Fibroblast of skin of back (primary cell): ENCODE results near the gene PDGFD.
"Not testable (repeated sequence)": the region's sequence is repeated elsewhere in the genome, so short reads cannot be mapped to it uniquely, and the experiment has no call there.

Experiments
- DNase-seq: peaks from one replicate; pipeline ENCODE4 v3.0.0-alpha.2; 2013

PDGFD gene

DNA sequence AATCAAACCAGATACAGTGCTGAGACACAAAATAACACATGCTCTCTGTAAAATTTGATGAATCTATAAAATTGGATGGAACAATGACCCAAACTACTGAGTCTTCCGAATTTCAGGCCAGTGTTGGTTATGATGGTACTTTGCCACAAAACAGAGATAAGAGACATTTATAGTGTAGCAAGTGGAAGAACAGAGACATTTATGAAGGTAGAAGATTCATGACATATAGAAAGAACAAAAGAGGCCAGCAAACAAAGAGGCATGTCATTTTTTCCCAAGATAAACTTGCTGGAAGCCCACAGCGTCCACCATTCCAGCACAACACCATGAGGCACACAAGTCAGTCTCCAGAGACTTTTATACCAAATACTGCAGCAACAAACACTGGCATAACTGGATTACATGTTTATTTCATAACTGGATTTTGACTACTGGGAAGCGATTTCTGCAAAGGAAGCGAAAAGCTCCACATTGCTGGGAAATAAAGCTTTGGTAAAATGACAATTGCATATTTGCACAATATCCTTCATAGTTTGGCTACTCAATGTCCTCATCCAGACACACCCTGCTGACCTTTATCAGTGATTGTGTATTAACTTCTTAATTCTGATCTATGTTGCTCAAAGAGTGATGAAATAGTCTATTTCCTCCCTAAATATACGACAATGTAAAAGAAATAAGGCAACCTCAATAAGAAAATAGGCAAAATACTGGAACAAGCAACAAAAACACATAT is 110.0 kb downstream of the PDGFD start:
- no peak for DNase-seq

DNA sequence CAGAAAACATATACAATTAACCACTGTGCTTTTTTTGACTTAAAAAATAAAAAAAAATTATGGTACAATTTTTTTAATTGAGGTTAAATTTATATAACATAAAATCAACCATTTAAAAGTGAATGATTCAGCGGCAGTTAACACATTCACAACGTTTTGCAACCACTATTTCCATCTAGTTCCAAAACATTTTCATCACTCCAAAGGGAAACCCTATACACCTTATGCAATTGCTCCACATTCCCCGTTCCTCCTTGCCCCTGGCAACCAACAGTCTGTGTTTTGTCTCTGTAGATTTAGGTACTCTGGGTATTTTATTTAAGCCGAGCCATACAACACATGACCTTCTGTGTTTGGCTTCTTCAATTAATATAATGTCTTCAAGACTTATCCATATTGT is 112.2 kb downstream of the PDGFD start:
- DNase-seq: no peak

DNA sequence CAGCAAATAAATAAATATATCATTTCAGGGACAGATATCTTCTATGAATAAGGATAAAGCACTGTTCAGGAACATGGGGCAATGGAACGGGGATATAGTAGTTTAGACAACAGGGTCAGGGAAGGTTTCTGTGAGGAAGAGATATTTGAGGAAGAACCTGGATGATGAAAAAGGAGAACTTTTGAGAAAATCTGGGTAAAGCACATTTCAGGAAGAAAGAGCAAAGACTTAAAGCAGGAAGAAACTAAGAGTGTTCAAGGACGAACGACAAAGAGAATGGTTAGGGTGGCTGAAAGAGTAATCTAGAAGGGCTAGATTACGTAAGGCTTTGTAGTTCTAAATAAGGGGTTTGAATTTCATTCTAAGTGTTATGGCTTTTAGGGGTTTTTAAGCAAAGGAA is 114.8 kb downstream of the PDGFD start:
- no peak for DNase-seq

DNA sequence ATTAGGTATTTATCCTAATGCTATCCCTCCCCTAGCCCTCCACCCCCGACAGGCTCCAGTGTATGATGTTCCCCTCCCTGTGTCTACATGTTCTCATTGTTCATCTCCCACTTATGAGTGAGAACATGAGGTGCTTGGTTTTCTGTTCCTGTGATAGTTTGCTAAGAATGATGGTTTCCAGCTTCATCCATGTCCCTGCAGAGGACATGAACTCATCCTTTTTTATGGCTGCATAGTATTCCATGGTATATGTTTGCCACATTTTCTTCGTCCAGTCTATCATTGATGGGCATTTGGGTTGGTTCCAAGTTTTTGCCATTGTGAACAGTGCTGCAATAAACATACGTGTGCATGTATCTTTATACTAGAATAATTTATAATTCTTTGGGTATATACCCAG is 117.1 kb downstream of the PDGFD start:
- DNase-seq: not testable (repeated sequence)

DNA sequence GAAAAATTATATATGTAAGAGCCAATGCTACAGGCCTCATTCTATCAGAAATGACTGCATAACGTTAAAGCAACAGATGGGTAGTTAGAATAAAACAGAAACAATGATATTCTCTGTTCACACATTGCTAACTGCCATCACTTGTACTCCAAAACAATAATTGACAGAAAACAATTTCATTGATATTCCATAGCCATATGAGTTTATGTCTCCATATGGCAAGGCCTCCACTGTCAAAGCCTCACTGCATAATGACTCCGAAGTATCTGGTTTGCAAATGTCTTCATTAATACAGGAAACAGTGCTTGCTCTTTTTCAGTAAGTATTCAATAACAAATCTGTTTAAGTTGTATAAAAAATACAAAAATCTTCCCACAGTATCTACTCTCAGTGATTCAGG is 117.6 kb downstream of the PDGFD start:
- no peak for DNase-seq

DNA sequence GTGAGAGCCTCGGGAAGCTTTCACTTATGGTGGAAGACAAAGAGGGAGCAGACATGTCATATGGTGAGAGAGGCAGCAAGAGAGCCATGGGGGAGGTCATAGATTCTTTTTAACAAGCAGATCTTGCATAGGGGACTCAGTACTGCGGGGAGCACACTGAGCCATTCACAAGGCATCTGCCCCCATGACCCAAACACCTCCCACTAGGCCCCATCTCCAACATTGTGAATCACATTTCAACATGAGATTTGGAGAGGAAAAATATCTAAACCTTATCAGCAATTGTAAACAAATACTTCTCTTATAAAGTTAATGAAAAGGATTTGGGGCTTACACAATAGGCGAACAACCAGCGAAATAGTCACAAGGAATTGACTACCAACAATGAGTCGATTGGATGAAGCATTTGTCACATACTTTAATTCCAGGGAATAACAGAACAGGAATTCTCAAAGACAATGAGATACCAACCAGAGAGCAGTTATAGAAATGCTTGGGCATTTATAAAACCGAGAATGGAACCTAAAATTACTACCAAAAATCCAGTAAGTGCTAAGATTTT is 120.2 kb downstream of the PDGFD start:
- DNase-seq: peak; percentile 13

DNA sequence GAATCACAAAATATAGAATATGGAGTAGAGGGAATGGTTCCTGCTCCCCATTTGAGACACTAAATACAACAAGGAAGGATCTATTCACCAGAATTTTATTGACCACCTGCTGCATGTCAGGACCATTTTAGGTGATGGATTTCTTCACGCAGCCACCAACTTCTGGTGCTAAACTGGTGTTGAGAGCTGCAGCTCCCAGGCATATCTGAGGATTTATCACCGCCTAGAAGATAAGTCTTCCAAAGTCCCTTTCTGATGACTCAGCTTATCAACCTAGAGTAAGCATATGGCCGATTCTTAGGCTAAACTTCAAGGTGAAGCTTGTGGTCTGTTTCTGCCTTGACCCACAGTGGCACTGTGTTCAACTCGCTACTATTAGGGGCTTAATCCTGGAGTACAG is 120.8 kb downstream of the PDGFD start:
- DNase-seq: no peak

DNA sequence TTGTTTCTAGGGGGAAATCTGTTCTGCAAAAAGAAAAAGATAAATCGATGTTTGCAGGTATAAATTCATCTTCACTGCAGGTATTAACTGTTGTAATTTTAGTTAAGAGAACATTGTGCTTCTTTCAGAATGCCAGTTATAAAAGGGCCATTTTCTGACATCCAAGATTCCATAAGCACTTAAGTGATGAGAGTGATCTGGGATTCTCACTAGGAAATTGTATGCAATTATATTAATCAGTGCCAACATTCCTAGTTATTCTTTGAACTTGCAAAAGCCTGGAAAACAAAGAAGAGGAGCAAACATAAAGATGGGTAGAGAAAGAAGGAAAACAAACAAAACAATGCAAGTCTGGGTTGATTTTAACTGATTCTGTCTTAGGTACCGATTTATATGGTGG is 122.2 kb downstream of the PDGFD start:
- DNase-seq: no peak

DNA sequence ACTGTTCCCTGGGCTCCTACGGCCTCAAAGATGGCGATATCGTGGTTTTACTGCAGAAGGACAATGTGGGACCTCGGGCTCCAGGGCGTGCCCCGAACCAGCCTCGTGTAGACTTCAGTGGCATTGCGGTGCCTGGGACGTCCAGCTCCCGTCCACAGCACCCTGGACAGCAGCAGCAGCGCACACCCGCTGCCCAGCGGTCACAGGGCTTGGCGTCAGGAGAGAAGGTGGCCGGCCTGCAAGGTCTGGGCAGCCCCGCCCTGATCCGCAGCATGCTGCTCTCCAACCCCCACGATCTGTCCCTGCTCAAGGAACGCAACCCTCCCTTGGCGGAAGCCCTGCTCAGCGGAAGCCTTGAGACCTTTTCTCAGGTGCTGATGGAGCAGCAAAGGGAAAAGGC is 127.0 kb downstream of the PDGFD start:
- DNase-seq: no peak

DNA sequence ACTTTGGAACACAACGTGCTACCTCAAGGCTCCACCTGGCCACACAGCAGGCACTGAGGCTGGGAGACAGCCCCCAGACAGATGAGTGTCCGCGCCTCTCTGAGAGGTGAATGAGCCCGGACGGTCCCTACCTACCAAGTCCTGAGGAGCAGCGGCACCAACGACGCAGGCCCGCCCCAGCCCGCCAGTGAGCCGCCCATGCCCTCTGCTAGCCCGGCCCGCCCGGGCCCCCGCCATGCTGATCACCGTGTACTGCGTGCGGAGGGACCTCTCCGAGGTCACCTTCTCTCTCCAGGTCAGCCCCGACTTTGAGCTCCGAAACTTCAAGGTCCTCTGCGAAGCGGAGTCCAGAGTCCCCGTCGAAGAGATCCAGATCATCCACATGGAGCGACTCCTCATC is 127.4 kb downstream of the PDGFD start, which contains the start of gene DDI1:
Gene DDI1 (plus strand): TSS at position 53 of the 400 bp plus-strand sequence. CDS start 183 bp downstream, at position 236.
- DNase-seq: no peak

DNA sequence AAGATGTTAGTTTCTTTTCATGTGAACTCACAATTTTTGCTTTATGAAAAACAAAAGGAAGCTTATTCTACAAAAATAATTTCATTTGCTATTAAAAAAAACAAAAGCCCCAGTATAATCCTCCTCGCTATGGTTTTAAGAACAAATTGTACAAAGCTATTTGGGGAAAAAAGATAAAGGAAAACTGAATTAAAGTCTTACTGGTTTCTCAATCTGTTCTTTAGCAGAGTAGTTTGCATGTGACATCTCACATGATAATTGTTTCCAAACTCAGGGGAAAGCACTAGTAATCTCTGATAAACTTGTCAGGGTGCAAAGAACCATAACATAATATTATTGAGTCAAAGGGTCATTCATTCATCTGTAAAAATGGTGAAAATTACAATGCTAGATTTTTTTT is 130.4 kb downstream of the PDGFD start:
- no peak for DNase-seq

DNA sequence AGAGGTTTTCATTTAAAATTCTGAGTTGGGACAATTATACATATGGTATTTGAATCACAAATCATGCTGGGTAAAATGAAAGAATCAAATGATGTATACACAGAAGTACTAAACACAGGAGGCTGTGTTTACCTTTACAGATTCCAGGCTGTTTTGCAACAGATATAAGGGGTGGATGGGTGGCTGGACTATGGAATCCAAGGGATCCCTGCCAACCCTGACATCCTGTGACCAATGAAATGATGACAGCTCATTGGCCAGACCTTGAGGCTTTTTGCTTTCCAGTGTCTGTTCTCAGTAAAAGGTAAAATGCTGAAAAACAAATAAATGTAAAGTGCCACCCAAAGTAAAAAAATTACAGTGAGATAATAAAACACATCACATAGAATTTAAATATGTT is 130.8 kb downstream of the PDGFD start:
- peak; percentile 46 for DNase-seq

DNA sequence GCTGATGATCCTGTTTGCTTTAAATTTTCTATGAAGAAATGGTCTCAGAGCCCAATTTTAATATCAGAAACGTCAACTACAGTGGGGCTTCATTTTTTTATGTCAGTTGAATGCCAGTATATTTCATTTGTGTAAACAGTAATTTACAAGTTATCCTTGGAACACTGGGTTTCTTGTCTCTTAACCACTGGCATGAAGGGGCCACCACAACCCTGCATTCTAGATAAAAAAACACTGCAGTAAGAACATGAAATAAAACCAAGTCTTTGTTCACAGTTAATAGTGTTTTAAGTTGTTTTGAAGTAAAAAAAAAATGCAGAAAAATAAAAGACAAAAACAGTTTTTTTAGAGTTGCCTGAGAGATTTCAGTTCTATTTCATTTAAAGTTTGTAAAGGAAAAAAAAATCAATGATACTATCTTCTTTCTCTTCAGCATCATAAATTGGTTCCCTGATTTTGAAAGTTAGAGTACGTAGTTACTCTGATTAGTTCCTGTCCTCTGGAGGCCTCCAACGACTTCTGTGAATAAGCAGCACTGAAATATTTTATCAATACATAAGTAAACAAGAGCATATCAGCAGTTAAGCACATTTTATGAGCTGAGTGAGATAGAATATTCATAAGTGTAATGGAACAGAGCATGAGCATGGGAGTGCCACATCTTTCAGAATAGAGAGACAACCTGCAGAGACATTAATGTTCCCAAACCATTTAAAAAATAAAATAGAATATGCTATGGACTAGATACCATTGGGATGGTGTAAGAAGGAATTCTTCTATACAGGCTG is 135.3 kb downstream of the PDGFD start:
- no peak for DNase-seq

DNA sequence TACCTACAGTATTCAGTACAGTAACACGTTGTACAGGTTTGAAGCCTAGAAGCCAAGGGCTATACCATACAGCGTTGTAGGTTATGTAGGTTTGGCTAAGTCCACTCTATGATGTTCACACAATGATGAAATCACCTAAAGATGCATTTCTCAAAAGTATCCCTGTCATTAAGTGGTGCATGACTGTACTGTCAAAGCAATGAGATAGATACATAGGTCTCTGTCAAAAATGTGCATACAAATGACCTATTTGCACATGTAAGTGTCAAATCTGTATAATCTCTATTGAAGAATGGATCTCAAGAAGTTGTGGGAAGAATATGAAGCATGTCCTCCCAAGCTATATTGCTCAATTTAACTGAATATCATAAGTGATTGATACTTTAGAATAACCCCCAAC is 139.4 kb downstream of the PDGFD start:
- DNase-seq: no peak

DNA sequence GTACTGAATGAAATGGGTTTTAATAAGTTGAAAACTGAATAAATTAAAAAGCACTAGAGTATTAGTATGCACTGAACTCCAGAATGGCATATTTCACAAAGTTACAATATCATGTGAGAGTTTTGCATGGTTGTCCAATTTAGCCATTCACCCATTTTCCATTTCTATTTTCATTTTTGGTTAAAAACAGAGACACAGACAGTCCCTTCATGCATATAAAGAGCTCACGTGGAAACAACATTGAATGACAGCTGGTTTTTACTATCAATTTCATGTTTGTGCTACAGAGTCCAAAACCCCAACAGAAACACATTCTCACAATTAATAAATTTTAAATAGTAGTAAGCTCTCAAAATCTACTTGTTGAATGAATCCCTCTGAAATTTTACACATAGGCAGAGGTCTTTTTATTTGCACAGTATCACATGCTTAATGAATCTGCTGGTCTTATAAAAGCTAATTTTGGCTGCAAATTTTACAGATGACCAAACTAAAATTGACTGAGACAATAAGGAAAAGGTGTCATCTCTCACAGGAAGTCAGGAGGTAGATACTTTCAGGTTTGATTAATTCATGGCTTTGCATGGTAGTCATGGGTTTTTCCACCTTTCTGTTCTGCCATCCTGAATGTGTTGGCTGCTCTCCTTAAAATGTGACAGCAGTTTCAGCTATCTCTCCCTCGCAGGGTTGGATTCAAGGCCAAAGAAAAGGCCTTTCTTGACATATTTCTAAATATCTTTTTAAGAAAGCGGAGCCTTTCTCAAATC is 148.1 kb downstream of the PDGFD start:
- no peak for DNase-seq

DNA sequence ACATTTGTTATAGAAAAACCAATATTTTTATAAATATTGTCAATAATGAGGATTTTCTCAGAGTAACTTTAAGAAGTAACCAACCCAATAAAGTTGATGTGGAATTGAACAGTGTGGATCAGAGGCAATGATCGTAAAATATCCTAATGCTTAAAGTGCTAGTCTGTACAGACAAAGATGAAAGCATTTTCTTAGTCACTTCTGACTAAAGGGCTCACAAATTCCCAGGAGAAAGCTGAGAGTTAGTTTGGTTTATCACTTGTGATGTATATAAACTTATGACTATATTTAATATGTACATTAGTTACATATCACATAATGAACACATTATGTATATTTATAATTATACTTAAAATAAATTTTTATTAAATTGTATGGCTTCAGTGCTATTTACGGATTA is 152.9 kb downstream of the PDGFD start:
- DNase-seq: peak; percentile 31

DNA sequence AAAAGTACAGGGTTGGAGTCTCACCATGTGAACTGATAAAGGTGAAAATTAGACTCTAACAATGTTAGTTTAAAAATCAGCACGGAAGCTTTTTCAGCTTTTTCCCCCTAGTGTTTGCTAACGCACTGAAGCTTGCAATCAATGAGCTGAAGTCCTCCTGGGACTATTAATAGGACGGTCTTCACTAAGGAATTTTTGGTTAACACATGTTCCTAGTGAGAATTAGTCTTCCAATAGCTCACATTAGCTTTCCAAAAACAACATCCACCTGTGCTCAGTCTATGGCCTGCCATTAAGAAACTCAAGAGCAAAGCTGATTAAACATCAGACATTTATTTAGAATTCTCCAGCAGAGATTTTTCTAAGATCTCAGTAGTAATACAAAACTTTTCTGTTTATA is 154.2 kb downstream of the PDGFD start:
- no peak for DNase-seq

DNA sequence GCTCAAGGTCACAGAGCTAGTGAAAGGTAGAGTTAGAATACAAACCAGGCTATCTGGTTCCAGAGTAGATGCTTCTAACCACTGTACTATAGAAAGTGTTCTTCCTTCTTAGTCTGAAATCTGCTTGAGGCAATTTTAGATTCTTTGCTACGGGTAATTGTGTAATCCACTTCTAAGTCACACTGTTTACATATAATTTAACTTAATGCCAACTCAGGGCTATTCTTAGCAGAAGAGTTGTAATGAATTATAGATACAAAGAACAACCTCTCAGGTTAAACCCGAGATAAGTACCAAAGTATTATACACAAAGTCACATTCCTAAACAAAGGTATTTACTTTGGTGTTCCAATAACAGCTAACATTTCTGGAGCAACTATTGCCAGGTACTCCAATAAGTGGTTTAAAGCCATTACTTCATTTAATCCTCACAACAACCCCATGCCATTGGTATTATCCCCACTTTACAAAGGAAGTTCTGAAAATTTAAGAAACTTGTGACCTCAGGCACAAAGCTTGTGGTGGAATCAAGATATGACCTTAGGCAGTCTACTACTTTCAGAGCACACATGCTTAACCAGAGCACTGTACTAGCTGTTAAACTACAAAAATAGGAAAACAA is 158.6 kb downstream of the PDGFD start:
- DNase-seq: no peak

DNA sequence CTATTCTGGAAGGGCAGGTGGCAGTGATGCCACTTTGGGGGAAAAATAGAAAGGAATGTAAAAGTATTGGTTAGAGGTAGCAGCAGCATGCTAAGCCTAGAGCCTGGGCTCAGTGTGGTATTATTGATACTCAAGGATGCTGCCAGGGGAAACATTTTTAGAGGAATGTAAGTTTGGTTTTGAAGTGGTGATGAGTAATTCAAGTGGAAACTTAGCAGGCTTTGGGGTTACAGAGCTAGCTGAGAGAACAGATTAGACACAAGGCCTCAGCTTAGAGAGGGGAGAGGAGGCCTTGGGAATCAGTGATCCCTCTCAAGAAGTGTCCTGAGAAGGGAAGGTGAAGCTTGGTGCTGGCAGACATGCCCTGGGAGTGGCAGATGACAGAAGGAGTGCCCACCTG is 160.5 kb downstream of the PDGFD start:
- peak; percentile 65 for DNase-seq

DNA sequence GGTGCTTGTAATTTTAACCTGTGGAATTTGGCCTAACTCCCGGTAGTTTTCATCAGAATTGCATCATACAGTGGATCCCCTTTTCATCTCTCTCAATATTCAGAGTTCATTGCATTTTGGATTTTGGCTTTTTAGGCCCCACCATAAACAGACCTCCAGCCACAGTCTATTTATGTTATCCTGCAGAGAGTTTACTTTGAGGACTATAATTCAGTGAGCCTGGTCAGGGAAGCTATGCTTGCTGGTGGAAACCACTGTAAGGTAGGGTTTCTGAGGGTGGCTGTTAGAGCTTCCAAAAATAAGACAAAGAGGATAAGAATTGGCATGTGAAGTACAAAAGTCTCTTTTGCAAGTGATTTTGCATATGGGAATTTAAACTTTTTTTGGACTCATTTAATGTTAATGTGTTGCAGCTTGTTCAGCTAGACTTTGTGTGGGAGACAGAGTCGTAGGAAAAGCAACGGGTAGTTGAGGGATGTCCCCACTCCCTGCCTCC is 162.3 kb downstream of the PDGFD start:
- peak; percentile 20 for DNase-seq

DNA sequence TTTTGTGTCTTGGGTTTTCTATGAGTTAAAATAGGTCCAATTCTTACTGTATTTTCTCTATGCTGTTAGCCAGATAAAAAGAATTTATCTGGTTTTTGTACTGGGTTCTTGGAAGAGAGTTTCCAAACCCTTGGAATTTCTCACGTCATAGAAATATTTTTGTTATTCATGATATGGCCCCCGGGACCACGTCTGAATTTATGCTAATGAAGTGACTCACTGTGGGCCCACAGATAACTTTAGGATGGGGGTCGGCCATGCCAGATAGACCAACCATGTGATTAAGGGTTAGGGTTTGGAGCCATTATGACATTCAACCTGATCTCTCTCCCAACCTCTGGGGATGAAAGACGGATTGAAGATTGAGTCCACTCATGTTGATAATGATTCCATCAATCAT is 163.1 kb downstream of the PDGFD start:
- DNase-seq: peak; percentile 90

DNA sequence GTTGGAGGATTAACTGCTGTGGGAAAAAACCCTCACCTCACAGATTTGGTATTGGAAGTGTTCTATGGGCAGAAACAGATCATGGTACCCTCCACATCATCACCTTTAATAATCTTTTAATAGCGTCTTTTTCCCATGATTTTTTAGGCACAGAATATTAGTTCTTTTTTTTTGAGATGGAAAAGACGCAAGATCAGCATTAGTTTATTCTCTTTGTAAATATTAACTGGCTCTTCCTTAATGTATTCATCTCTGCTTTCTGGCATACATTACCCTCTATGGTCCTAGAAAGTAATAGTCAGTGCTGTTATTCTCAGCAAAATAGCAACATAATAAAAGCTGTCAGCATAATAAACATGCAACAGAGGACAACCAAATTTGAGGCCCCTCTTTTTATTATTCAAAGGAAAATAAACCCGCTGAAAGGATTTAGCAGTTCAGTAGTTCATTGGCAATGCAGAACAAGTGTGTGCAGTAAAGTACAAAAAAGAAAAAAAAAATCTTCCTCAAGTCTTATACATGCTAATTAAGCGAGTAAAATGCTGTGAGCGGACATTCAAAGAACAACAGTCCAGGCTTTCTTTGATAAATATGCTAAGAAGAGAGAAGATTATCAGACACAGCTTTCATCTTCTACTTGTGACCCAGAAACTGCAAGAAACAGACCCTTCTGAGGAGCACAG is 165.0 kb downstream of the PDGFD start:
- DNase-seq: no peak
